GM13976 (cell line): ENCODE results near the gene PCDH18.
"Not testable (repeated sequence)": the region's sequence is repeated elsewhere in the genome, so short reads cannot be mapped to it uniquely, and the experiment has no call there.

Experiments
- DNase-seq: peaks from one replicate; pipeline ENCODE4 v3.0.0; 2012; ENCODE audit warnings: low spot score
- CTCF ChIP-seq: IDR thresholded peaks from 2 replicates; pipeline ENCODE4 v1.5.1; 2012; ENCODE audit warnings: borderline replicate concordance, mild to moderate bottlenecking; ENCODE audit not compliant: insufficient read depth; ENCODE audit errors: extremely low read depth, missing control alignments, control extremely low read depth
- in situ Hi-C: fragments of 300-500 bp; cut with MboI; formaldehyde crosslinking; loops from one replicate; pipeline ENCODE4 v1.12.0; 2022; ENCODE audit warnings: low sequenced_read_pairs, mixed read lengths, inconsistent platforms; ENCODE audit not compliant: unreplicated experiment

PCDH18 gene

DNA sequence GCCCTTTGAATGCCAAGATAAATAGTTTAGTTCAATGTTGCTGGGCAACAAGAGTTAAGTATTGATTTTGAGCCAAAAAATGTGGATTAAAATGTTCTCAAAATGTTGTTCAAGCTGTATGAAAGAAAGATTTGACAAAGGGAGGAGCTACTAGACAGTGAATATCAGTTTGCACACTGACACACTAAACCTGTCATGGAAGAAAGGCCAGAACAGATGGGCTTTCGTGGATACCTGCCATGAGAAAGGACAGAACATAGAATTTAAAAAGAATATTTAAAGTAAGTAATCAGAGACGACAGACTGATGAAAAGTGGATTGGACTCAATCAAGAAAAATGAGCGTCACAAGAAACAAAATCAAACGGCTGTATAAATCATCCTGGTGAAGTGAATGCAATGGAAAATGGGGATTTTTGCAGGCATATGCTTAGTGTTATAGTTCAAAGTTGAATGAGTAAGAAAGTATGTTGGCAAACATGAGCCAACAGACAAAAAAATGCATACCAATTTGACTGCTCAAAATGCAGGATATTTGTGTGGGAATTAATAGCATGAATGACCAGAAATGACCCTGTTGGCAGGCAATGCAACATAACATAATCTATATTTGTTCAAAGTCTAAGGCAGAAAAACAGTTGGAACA is 7.4 kb downstream of the PCDH18 start:
- DNase-seq, result no peak
- in situ Hi-C loops, result no loop called here
- TF ChIP-seq CTCF, result no peak

DNA sequence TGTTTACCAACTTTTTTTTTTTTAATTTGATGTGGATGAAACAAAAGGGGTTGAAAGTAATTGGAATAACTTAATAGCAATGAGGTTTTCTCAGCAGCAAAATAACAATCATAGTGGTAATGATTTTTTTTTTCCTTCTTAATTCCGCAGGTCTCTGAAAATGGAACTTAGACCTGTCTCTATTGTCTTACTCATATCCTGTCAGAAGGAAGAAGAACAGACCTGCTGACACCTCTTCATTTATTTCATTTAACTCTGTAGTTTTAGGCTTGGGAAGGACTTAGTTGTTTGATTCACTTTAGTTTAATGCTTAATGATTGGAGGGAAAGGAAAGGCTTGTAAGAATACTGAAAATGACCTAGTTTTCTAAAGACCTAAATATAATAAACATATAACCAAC is 9.0 kb downstream of the PCDH18 start:
- TF ChIP-seq CTCF, result no peak
- no peak for DNase-seq
- in situ Hi-C loops, result no loop called here

DNA sequence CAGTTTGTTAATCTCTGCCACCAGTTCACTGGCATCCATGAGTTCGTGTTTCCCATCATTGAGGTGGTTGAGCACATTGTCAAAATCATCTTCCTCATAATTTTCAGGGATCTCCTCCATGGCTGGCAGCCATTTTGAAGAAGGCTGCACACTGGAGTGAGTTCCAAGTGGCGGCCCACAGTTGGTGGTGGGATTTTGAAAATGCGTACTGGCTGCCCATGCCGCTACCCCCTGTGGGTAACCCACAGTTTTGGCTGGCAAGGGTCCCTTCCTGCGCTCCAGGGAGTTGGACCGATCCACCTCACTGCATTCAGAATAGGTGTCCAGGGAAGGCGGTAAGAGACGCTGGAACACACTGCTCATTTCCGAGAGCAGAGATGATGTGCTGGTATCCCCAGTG is 11.2 kb downstream of the PCDH18 start:
- DNase-seq, result no peak

DNA sequence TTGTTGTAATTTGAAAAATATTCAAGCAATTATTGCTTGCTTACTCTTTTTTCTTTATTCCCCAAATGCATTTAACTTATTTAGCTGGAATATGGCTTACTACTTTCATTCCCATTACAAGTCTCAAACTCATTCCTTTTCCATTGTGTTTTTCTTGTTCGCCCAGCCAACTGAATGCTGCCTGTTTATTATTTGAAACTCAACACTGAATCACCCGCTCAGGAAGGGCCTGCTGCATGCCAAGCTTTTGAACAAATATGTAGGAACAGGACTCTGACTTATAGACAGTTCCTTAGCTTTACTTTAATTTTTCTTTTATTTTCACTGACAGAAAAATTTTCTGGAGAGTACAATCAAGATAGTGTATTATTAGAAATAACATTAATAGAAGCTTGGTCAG is 12.9 kb downstream of the PCDH18 start:
- DNase-seq, result no peak
- TF ChIP-seq CTCF, result no peak
- in situ Hi-C loops, result no loop called here

More for the DNA sequence above, 11.2 kb downstream of the PCDH18 start:
- in situ Hi-C loops, result no loop called here
- TF ChIP-seq CTCF, result no peak

DNA sequence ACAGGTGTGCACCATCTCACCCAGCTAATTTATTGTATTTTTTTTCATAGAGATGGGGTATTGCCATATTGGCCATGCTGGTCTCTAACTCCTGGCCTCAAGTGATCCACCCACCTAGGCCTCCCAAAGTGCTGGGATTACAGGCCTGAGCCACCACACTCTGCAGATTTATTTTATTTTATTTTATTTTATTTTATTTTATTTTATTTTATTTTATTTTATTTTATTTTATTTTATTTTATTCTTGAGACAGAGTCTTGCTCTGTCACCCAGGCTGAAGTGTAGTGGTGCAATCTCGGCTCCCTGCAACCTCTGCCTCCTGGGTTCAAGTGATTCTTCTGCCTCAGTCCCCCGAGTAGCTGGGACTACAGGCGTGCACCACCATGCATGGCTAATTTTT is 15.0 kb downstream of the PCDH18 start:
- in situ Hi-C loops, DNase-seq: not testable (repeated sequence)

GRCh38 chr4:137514406-137515111 is 17.7 kb downstream of the PCDH18 start:
- no peak for TF ChIP-seq CTCF
- in situ Hi-C loops, result no loop called here
- DNase-seq, result no peak

- DNase-seq, result no peak
- in situ Hi-C loops, result no loop called here
- TF ChIP-seq CTCF, result no peak
Measured at GRCh38 chr4:137510557-137511265, 21.6 kb downstream of the PCDH18 start.
